H1 (cell line): ENCODE data around the gene AP2A2. TPM values are rescaled to one million over a fixed set of nuclear protein-coding genes. Genes with fewer than 3 reads are reported as not detected.

Source experiments
- CTCF ChIA-PET: fragments of 300-600 bp; sonication (Branson Sonifier 250); formaldehyde crosslinking; loops from one replicate; lab custom pipeline; 2021; ENCODE audit not compliant: partially characterized antibody; lab: Charles Lee
- POLR2A ChIA-PET: fragments of 300-600 bp; sonication (Branson Sonifier 250); formaldehyde crosslinking; loops from one replicate; lab custom pipeline; 2021; ENCODE audit warnings: inconsistent platforms; ENCODE audit not compliant: partially characterized antibody; lab: Charles Lee
- DNase-seq, 2 experiments: peaks; one replicate each; pipeline versions ENCODE4 v3.0.0 to v3.0.0-alpha.2; 2010 to 2022; ENCODE audit warnings: low spot score in 2 of 2, low read depth in 1 of 2, mixed read lengths in 1 of 2
- FAIRE-seq: peaks from 2 replicates; lab custom pipeline; 2011; peaks lifted over from hg19 to GRCh38; lab: Jason Lieb, UNC
- H2AFZ ChIP-seq: 2 replicates; pipeline ENCODE4 v1.8.1; 2012; ENCODE audit warnings: low read length, inconsistent platforms
- H2AK5ac ChIP-seq: 2 replicates; pipeline ENCODE4 v1.6.1; 2013; ENCODE audit warnings: low read depth, low read length
- H2BK120ac ChIP-seq: replicated peaks from 2 replicates; pipeline ENCODE3; 2013; ENCODE audit warnings: low read depth, low read length, inconsistent platforms
- H2BK12ac ChIP-seq: 2 replicates; pipeline ENCODE4 v1.6.1; 2013; ENCODE audit warnings: low read depth, low read length
- H2BK15ac ChIP-seq: 2 replicates; pipeline ENCODE4 v1.6.1; 2013; ENCODE audit warnings: low read length
- H2BK20ac ChIP-seq: 2 replicates; pipeline ENCODE4 v1.6.1; 2013; ENCODE audit warnings: low read length
- H2BK5ac ChIP-seq: 2 replicates; pipeline ENCODE4 v1.6.1; 2013; ENCODE audit warnings: low read depth, low read length
- H3K14ac ChIP-seq: 2 replicates; pipeline ENCODE4 v1.6.1; 2013; ENCODE audit warnings: inconsistent platforms; ENCODE audit not compliant: insufficient read length
- H3K18ac ChIP-seq: 2 replicates; pipeline ENCODE4 v1.6.1; 2013; ENCODE audit warnings: low read length; ENCODE audit errors: extremely low read depth
- H3K23ac ChIP-seq: 2 replicates; pipeline ENCODE4 v1.6.1; 2013; ENCODE audit warnings: inconsistent platforms; ENCODE audit not compliant: insufficient read length
- H3K23me2 ChIP-seq: 2 replicates; pipeline ENCODE4 v1.6.1; 2013; ENCODE audit warnings: low read depth, low read length
- H3K27ac ChIP-seq: 2 replicates; pipeline ENCODE4 v1.6.1; 2011; ENCODE audit warnings: low read depth, low read length, inconsistent platforms
- H3K27me3 ChIP-seq, 4 experiments: replicated peaks in 1 of 4; 1 replicate in 1 of 4; 2 replicates in 3 of 4; pipeline versions ENCODE4 v1.6.1 to v1.8.1; 2011 to 2013; ENCODE audit warnings: low read length in 3 of 4, mild to moderate bottlenecking in 3 of 4, inconsistent platforms in 2 of 4, mixed read lengths in 2 of 4, moderate library complexity in 1 of 4; ENCODE audit not compliant: control insufficient read depth in 3 of 4, insufficient read depth in 3 of 4; ENCODE audit errors: extremely low read depth in 1 of 4
- H3K36me3 ChIP-seq, 4 experiments: 2 replicates each; pipeline versions ENCODE4 v1.6.1 to v1.8.1; 2011 to 2013; ENCODE audit warnings: mild to moderate bottlenecking in 4 of 4, low read length in 3 of 4, moderate library complexity in 2 of 4, control low read depth in 1 of 4, inconsistent platforms in 1 of 4; ENCODE audit not compliant: insufficient read depth in 4 of 4, control insufficient read depth in 2 of 4
- H3K4ac ChIP-seq: replicated peaks from 2 replicates; pipeline ENCODE3; 2013; ENCODE audit warnings: low read length, low read depth, mixed read lengths, inconsistent platforms; ENCODE audit not compliant: insufficient read length
- H3K4me1 ChIP-seq, 4 experiments: replicated peaks in 1 of 4; 1 replicate in 1 of 4; 2 replicates in 3 of 4; pipeline versions ENCODE4 v1.6.1 to v1.8.1; 2011 to 2013; ENCODE audit warnings: low read length in 3 of 4, inconsistent platforms in 2 of 4, mixed read lengths in 1 of 4; ENCODE audit not compliant: insufficient read depth in 4 of 4, control insufficient read depth in 3 of 4
- H3K4me2 ChIP-seq, 2 experiments: 2 replicates each; pipeline versions ENCODE4 v1.6.1 to v1.8.1; 2011 to 2013; ENCODE audit warnings: low read depth in 2 of 2, low read length in 2 of 2, control low read depth in 1 of 2, inconsistent platforms in 1 of 2, mild to moderate bottlenecking in 1 of 2; ENCODE audit not compliant: insufficient read depth in 1 of 2
- H3K4me3 ChIP-seq, 4 experiments: fragments of 200-600, 300-600 bp in 1 of 4; sonication (generic), shearing (Covaris generic), sonication (Bioruptor Twin) in 1 of 4; 2 replicates each; pipeline versions ENCODE4 v1.5.1 to v1.8.1; 2011 to 2016; ENCODE audit warnings: low read length in 4 of 4, low read depth in 3 of 4, control low read depth in 2 of 4, inconsistent platforms in 2 of 4, mild to moderate bottlenecking in 2 of 4, mixed read lengths in 1 of 4, moderate library complexity in 1 of 4; ENCODE audit not compliant: insufficient read depth in 2 of 4; ENCODE audit errors: extremely low read depth in 1 of 4
- H3K56ac ChIP-seq: replicated peaks from 2 replicates; pipeline ENCODE3; 2013; ENCODE audit warnings: low read depth, mild to moderate bottlenecking, mixed read lengths, low read length, inconsistent platforms; ENCODE audit not compliant: insufficient read length
- H3K79me1 ChIP-seq: 2 replicates; pipeline ENCODE4 v1.6.1; 2013; ENCODE audit warnings: low read depth, low read length, control low read depth
- H3K79me2 ChIP-seq, 2 experiments: 2 replicates each; pipeline versions ENCODE4 v1.6.1 to v1.8.1; 2012 to 2013; ENCODE audit warnings: low read length in 2 of 2, mild to moderate bottlenecking in 2 of 2, inconsistent platforms in 1 of 2; ENCODE audit not compliant: insufficient read depth in 2 of 2, control insufficient read depth in 1 of 2
- H3K9ac ChIP-seq, 4 experiments: replicated peaks in 1 of 4; 1 replicate in 1 of 4; 2 replicates in 3 of 4; pipeline versions ENCODE4 v1.6.1 to v1.8.1; 2011 to 2013; ENCODE audit warnings: low read depth in 3 of 4, low read length in 3 of 4, control low read depth in 2 of 4, mild to moderate bottlenecking in 2 of 4, moderate library complexity in 2 of 4, inconsistent platforms in 1 of 4; ENCODE audit errors: extremely low read depth in 1 of 4
- H3K9me3 ChIP-seq, 2 experiments: 2 replicates each; pipeline versions ENCODE4 v1.6.1 to v1.8.1; 2012 to 2013; ENCODE audit warnings: mild to moderate bottlenecking in 2 of 2, moderate library complexity in 2 of 2, control low read depth in 1 of 2, inconsistent platforms in 1 of 2, low read depth in 1 of 2, low read length in 1 of 2, mixed read lengths in 1 of 2; ENCODE audit not compliant: insufficient read depth in 2 of 2
- H4K20me1 ChIP-seq, 2 experiments: replicated peaks in 1 of 2; 2 replicates each; pipeline versions ENCODE3 to v1.8.1; 2011 to 2013; ENCODE audit warnings: inconsistent platforms in 2 of 2, low read length in 2 of 2, mild to moderate bottlenecking in 1 of 2; ENCODE audit not compliant: insufficient read depth in 2 of 2, control insufficient read depth in 1 of 2
- H4K5ac ChIP-seq: 2 replicates; pipeline ENCODE4 v1.6.1; 2013; ENCODE audit warnings: low read length, low read depth, mixed read lengths, inconsistent platforms; ENCODE audit not compliant: insufficient read length
- H4K8ac ChIP-seq: 2 replicates; pipeline ENCODE4 v1.8.0; 2013; ENCODE audit warnings: mild to moderate bottlenecking, moderate library complexity, low read length, inconsistent platforms; ENCODE audit not compliant: insufficient read depth; ENCODE audit errors: extremely low read depth
- H4K91ac ChIP-seq: replicated peaks from 2 replicates; pipeline ENCODE3; 2013; ENCODE audit warnings: low read length, mixed read lengths, inconsistent platforms; ENCODE audit not compliant: insufficient read length
- MAFK ChIP-seq: IDR thresholded peaks from 2 replicates; pipeline ENCODE4 v1.6.1; 2012; ENCODE audit warnings: low read depth, mild to moderate bottlenecking, improper control_type of control experiment, low read length
- SAP30 ChIP-seq: fragments of 300-600 bp; sonication (generic); IDR thresholded peaks from 2 replicates; pipeline ENCODE4 v1.7.1; 2012; ENCODE audit warnings: low read length, moderate library complexity, mild to moderate bottlenecking, inconsistent platforms; ENCODE audit not compliant: insufficient read depth, insufficient replicate concordance
- SIX5 ChIP-seq: IDR thresholded peaks from 2 replicates; pipeline ENCODE4 v1.6.1; 2011; ENCODE audit warnings: mild to moderate bottlenecking, low read depth, low read length
- WGBS, 2 experiments: shearing (Covaris generic) in 1 of 2; methylation state at CpG; one replicate each; pipeline versions ENCODE4 v1.1.6 to v1.1.7; 2013 to 2015; ENCODE audit warnings: low lambda C conversion rate in 2 of 2, mixed read lengths in 2 of 2, inconsistent platforms in 1 of 2, low coverage in 1 of 2, missing lambda C conversion rate in 1 of 2; ENCODE audit not compliant: insufficient replicate concordance in 2 of 2, insufficient coverage in 1 of 2, insufficient read length in 1 of 2; ENCODE audit errors: extremely low coverage in 1 of 2, missing lambda C conversion rate in 1 of 2; 5-methylcytosine and 5-hydroxymethylcytosine counted together
- polyA plus RNA-seq, 7 experiments: library from polyadenylated mRNA; depleted of rRNA in 3 of 7; stranded (reverse) in 5 of 7; unstranded in 2 of 7; fragments of >200 nt in 5 of 7; fragments of 200-250 nt in 2 of 7; gene quantifications; 1 replicate in 5 of 7; 2 replicates in 1 of 7; 4 replicates in 1 of 7; pipeline versions ENCODE4 v1.2.1 to v1.2.3, GENCODE V29; 2011 to 2013; ENCODE audit warnings: missing spikeins in 2 of 7, mixed read lengths in 2 of 7
- total RNA-seq: library from RNA; stranded (reverse); fragmentation: NEBNext Ultra II Directional; extraction: Animal tissue kit (Norgen Biotek cat#: 25700); gene quantifications from 2 replicates; pipeline ENCODE4 v1.2.1, GENCODE V29; 2021

The AP2A2 gene
- total and polyA plus RNA-seq, 2 of the 8 experiments (the other 6 are each of a cell fraction or from before 2014, with no cell fraction given), result 50.0 to 65.0 TPM

DNA sequence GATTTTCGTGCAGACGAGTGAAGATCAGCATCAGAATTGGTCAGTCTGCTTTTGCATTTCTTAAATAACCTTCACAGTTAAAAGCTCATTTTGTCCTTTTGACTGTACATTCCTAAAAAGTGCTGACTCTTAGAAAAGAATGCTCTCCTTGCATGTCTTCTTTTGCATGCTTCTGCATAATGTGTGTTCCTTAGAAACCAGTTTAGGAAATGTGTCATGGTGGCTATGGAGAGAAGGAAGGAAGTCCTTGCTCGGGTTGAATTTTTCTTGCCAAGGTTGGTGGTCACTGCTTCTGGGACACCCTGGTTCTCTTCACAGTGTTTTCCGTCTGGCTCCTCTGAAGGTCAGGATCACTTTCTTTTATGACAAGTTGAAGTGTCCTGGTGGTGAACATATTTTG lies 6.8 kb downstream of the AP2A2 start:
- H3K9ac ChIP-seq, result no peak overlapping the region
- peaks cover 16 to 32% of the 10 kb centered on the region in 2 experiments for H4K20me1 ChIP-seq
- peaks cover 3 to 19% (median 13%) of the 10 kb centered on the region in 4 experiments for H3K4me1 ChIP-seq
- H3K27me3 ChIP-seq, result no peaks in the 10 kb centered on the region; a peak in 1 of 7 replicates
- no peak overlapping the region for H2BK12ac ChIP-seq
- DNase-seq (no peak), FAIRE-seq (no peak)
- H3K23me2 ChIP-seq, result peaks cover 2% of the 10 kb centered on the region; the same call in 1 of the 2 replicates
- H3K4ac ChIP-seq, result peak overlapping the region; percentile 17
- peaks cover 0 to 78% of the 10 kb centered on the region in 2 experiments for H3K79me2 ChIP-seq
- TF ChIP-seq MAFK (peak; percentile 47; the same call in 1 of the 2 replicates), SAP30 (no peak), SIX5 (no peak)
- no peak overlapping the region for H3K18ac ChIP-seq
- POLR2A ChIA-PET, result interaction anchor here (1.0 to 3.9 kb wide), 3 partner anchors 9 to 67 kb away, joined by 4 to 33 read pairs (median 4); no protein-coding TSS in a partner anchor
- no peak overlapping the region for H2BK15ac ChIP-seq
- 72% methylated on average over 4 of the region's 4 CpGs; no CpG with 5 or more reads in 1 of the 2 experiments for WGBS, 2 experiments
- no peak overlapping the region for H3K14ac ChIP-seq
- H3K23ac ChIP-seq, result no peak overlapping the region
- H3K79me1 ChIP-seq, result peaks cover 19% of the 10 kb centered on the region
- no peak overlapping the region for H4K91ac ChIP-seq
- H2BK5ac ChIP-seq, result no peak overlapping the region
- no peaks in the 10 kb centered on the region for H3K9me3 ChIP-seq
- no peak overlapping the region for H2BK120ac ChIP-seq
- CTCF ChIA-PET, result interaction anchor here (0.6 kb wide), 1 partner anchor 12 kb away, joined by 4 read pairs; no protein-coding TSS in a partner anchor
- H3K56ac ChIP-seq, result no peak overlapping the region
- no peak overlapping the region for H2BK20ac ChIP-seq
- no peak overlapping the region for H2AK5ac ChIP-seq
- H3K27ac ChIP-seq, result no peak overlapping the region
- H3K4me2 ChIP-seq, result no peak overlapping the region
- no peak overlapping the region for H4K5ac ChIP-seq
- no peak overlapping the region for H4K8ac ChIP-seq
- no peak overlapping the region for H2AFZ ChIP-seq
- H3K36me3 ChIP-seq, result peaks cover 0 to 6% (median 2%) of the 10 kb centered on the region in 4 experiments; a peak in 2 of 8 replicates
- no peak overlapping the region for H3K4me3 ChIP-seq
